HCT116 (cell line): ENCODE results near the gene BNC2. TPM values are rescaled to one million over a fixed set of nuclear protein-coding genes. Genes with fewer than 3 reads are reported as not detected.

Experiments used
- ATAC-seq: fragments of 200-7000 bp; cut with Tn5 transposase; 2 replicates; pipeline ENCODE4 v1.9.1; 2020; ENCODE audit warnings: mild to moderate bottlenecking, moderate library complexity
- BruUV-seq: library from RNA; stranded (reverse); fragments of 400-500 nt; replicated peaks from 2 replicates; lab custom pipeline; 2021; lab: Mats Ljungman, UMichigan
- CTCF ChIA-PET: fragments of 300-600 bp; sonication (Branson Sonifier 250); formaldehyde crosslinking; loops from one replicate; lab custom pipeline; 2021; ENCODE audit warnings: antibody characterized with exemption; lab: Charles Lee
- POLR2A ChIA-PET: fragments of 300-600, 350-600 bp; sonication (Branson Sonifier 250); formaldehyde crosslinking; loops from one replicate; lab custom pipeline; 2021; ENCODE audit warnings: antibody characterized with exemption; lab: Charles Lee
- RAD21 ChIA-PET, 2 experiments: fragments of 300-600 bp; sonication (Branson Sonifier 250); formaldehyde crosslinking; loops; one replicate each; lab custom pipeline; 2023; ENCODE audit warnings: low total read pairs in 2 of 2; ENCODE audit not compliant: uncharacterized antibody in 2 of 2, unreplicated experiment in 2 of 2, low non-redundant PET in 1 of 2; lab: Charles Lee
- DNase-seq: peaks from one replicate; pipeline ENCODE4 v3.0.0-alpha.2; 2010; ENCODE audit warnings: low read depth, low spot score
- H2AFZ ChIP-seq: fragments of 200-600 bp; shearing (Covaris generic), sonication (generic); 2 replicates; pipeline ENCODE4 v1.6.1; 2017; ENCODE audit warnings: low read depth, mixed run types, mixed read lengths, antibody characterized with exemption, low read length; ENCODE audit not compliant: poor library complexity, severe bottlenecking
- H3K27ac ChIP-seq: 2 replicates; pipeline ENCODE4 v1.5.1; 2012; ENCODE audit warnings: low read depth, low read length
- H3K27me3 ChIP-seq: fragments of 200-600 bp; sonication (generic); 2 replicates; pipeline ENCODE4 v1.6.1; 2016; ENCODE audit warnings: mixed run types, low read length, mixed read lengths; ENCODE audit not compliant: insufficient read depth
- H3K36me3 ChIP-seq, 2 experiments: fragments of 200-500 bp in 1 of 2; fragments of 200-600 bp in 1 of 2; sonication (Bioruptor generic) in 1 of 2; sonication (generic) in 1 of 2; 2 replicates each; pipeline versions ENCODE4 v1.5.1 to v1.6.1; 2014 to 2016; ENCODE audit warnings: low read length in 2 of 2, inconsistent platforms in 1 of 2, mixed read lengths in 1 of 2, mixed run types in 1 of 2; ENCODE audit not compliant: insufficient read depth in 2 of 2, control insufficient read depth in 1 of 2
- H3K4me1 ChIP-seq, 2 experiments: fragments of 200-600 bp in 1 of 2; sonication (generic) in 1 of 2; 2 replicates each; pipeline versions ENCODE4 v1.5.1 to v1.6.1; 2012 to 2017; ENCODE audit warnings: low read length in 2 of 2, inconsistent platforms in 1 of 2, mild to moderate bottlenecking in 1 of 2, mixed read lengths in 1 of 2, mixed run types in 1 of 2, moderate library complexity in 1 of 2; ENCODE audit not compliant: insufficient read depth in 2 of 2, control insufficient read depth in 1 of 2
- H3K4me2 ChIP-seq: fragments of 200-600 bp; sonication (generic); 2 replicates; pipeline ENCODE4 v1.6.1; 2017; ENCODE audit warnings: mixed run types, low read length, mixed read lengths
- H3K4me3 ChIP-seq, 2 experiments: fragments of 200-600 bp in 1 of 2; sonication (generic) in 1 of 2; replicated peaks in 1 of 2; 2 replicates each; pipeline ENCODE4 v1.5.1; 2011 to 2016; ENCODE audit warnings: low read length in 2 of 2, control low read depth in 1 of 2, low read depth in 1 of 2, mild to moderate bottlenecking in 1 of 2, mixed read lengths in 1 of 2, mixed run types in 1 of 2
- H3K79me2 ChIP-seq: fragments of 200-600 bp; sonication (generic); 2 replicates; pipeline ENCODE4 v1.6.1; 2017; ENCODE audit warnings: mild to moderate bottlenecking, mixed run types, low read length, moderate library complexity, mixed read lengths; ENCODE audit not compliant: insufficient read depth
- H3K9ac ChIP-seq: fragments of 200-600 bp; sonication (generic); 2 replicates; pipeline ENCODE4 v1.6.1; 2016; ENCODE audit warnings: low read length, mixed read lengths
- H3K9me2 ChIP-seq: fragments of 200-600 bp; sonication (generic), shearing (Covaris generic); 2 replicates; pipeline ENCODE4 v1.6.1; 2017; ENCODE audit warnings: mixed run types, mild to moderate bottlenecking, moderate library complexity; ENCODE audit not compliant: insufficient read depth
- H3K9me3 ChIP-seq, 2 experiments: fragments of 200-500 bp in 1 of 2; fragments of 200-600 bp in 1 of 2; sonication (Bioruptor generic) in 1 of 2; sonication (generic) in 1 of 2; 2 replicates each; pipeline ENCODE4 v1.6.1; 2014 to 2017; ENCODE audit warnings: low read length in 2 of 2, mixed read lengths in 2 of 2, inconsistent platforms in 1 of 2, low read depth in 1 of 2, mild to moderate bottlenecking in 1 of 2, mixed run types in 1 of 2, moderate library complexity in 1 of 2; ENCODE audit not compliant: control insufficient read depth in 1 of 2, insufficient read depth in 1 of 2
- H4K20me1 ChIP-seq: fragments of 200-600 bp; sonication (generic), shearing (Covaris generic); 2 replicates; pipeline ENCODE4 v1.6.1; 2017; ENCODE audit warnings: mixed run types, mild to moderate bottlenecking, moderate library complexity; ENCODE audit not compliant: insufficient read depth
- ATF3 ChIP-seq: IDR thresholded peaks from 2 replicates; pipeline ENCODE4 v1.6.1; 2012
- CEBPB ChIP-seq: IDR thresholded peaks from 2 replicates; pipeline ENCODE4 v1.6.1; 2012; ENCODE audit warnings: low read depth
- ELF1 ChIP-seq: IDR thresholded peaks from 2 replicates; pipeline ENCODE4 v1.6.1; 2012; ENCODE audit warnings: low read depth, borderline replicate concordance
- EZH2 ChIP-seq: fragments of 200-600 bp; sonication (generic); IDR thresholded peaks from 2 replicates; pipeline ENCODE4 v1.6.1; 2017; ENCODE audit warnings: antibody characterized with exemption, mixed run types
- EZH2phosphoT487 ChIP-seq: fragments of 200-600 bp; IDR thresholded peaks from 2 replicates; pipeline ENCODE4 v1.6.1; 2018; ENCODE audit warnings: antibody characterized with exemption, borderline replicate concordance
- FOSL1 ChIP-seq: IDR thresholded peaks from 2 replicates; pipeline ENCODE4 v1.6.1; 2012; ENCODE audit warnings: low read depth
- JUND ChIP-seq: IDR thresholded peaks from 2 replicates; pipeline ENCODE4 v1.6.1; 2012
- POLR2AphosphoS5 ChIP-seq: IDR thresholded peaks from 2 replicates; pipeline ENCODE4 v1.6.1; 2011; ENCODE audit warnings: mild to moderate bottlenecking, low read depth, low read length, moderate library complexity
- RAD21 ChIP-seq: IDR thresholded peaks from 2 replicates; pipeline ENCODE4 v1.6.1; 2012; ENCODE audit warnings: low read depth, mild to moderate bottlenecking
- REST ChIP-seq: IDR thresholded peaks from 2 replicates; pipeline ENCODE4 v1.6.1; 2012; ENCODE audit warnings: low read depth
- SIN3A ChIP-seq: IDR thresholded peaks from 2 replicates; pipeline ENCODE4 v1.6.1; 2012; ENCODE audit warnings: low read depth
- TCF7L2 ChIP-seq: IDR thresholded peaks from 2 replicates; pipeline ENCODE4 v1.7.0; 2011; ENCODE audit warnings: borderline replicate concordance, inconsistent platforms; ENCODE audit not compliant: insufficient read depth, insufficient read length; ENCODE audit errors: extremely low read depth
- YY1 ChIP-seq: IDR thresholded peaks from 2 replicates; pipeline ENCODE4 v1.6.1; 2011; ENCODE audit warnings: low read length, low read depth, moderate library complexity, mild to moderate bottlenecking; ENCODE audit not compliant: insufficient replicate concordance; ENCODE audit errors: extremely low read depth
- ZBTB33 ChIP-seq: IDR thresholded peaks from 2 replicates; pipeline ENCODE4 v1.6.1; 2011; ENCODE audit warnings: mild to moderate bottlenecking, low read length, moderate library complexity; ENCODE audit not compliant: insufficient replicate concordance; ENCODE audit errors: extremely low read depth
- ZFX ChIP-seq: fragments of 450-650 bp; IDR thresholded peaks from 2 replicates; pipeline ENCODE4 v1.6.1; 2017
- ZNF274 ChIP-seq: fragments of 200-500 bp; sonication (Bioruptor generic); IDR thresholded peaks from 2 replicates; pipeline ENCODE4 v1.6.1; 2014; ENCODE audit warnings: mild to moderate bottlenecking, low read depth, low read length, inconsistent platforms
- intact Hi-C: fragments of 100-400 bp; cut with micrococcal nuclease; formaldehyde crosslinking; loops from 2 replicates; pipeline ENCODE4 v1.10.0; 2022
- total RNA-seq: library from RNA; stranded (reverse); gene quantifications from one replicate; pipeline ENCODE4 v1.2.1, GENCODE V29; 2021; ENCODE audit not compliant: unreplicated experiment

BNC2 gene
- total RNA-seq, 1 experiment from 2014 or later = 0.37 TPM

GRCh38 chr9:16593746-16594145, 276.7 kb downstream of the BNC2 start:
- ChIA-PET CTCF (no interaction called here), RAD21 (no interaction called here), POLR2A (no interaction called here)
- intact Hi-C loops = no loop called here
- Histone ChIP-seq H3K4me2 (no peak overlapping the region), H3K4me3 (no peak overlapping the region), H3K27ac (no peak overlapping the region), H3K9me2 (no peaks in the 10 kb centered on the region), H3K79me2 (no peaks in the 10 kb centered on the region), H3K36me3 (no peaks in the 10 kb centered on the region), H3K4me1 (no peaks in the 10 kb centered on the region), H3K9me3 (no peaks in the 10 kb centered on the region; a peak in 1 of 4 replicates), H2AFZ (no peak overlapping the region), H3K9ac (no peak overlapping the region), H4K20me1 (no peaks in the 10 kb centered on the region), H3K27me3 (0 out of 2 replicates have a peak, but pooled peaks cover 6% of the 10 kb centered on the region)
- no TSS peak for BruUV-seq
- TF ChIP-seq CEBPB (no peak), EZH2phosphoT487 (no peak), FOSL1 (no peak), EZH2 (no peak), YY1 (no peak), ZNF274 (no peak)
- ATAC-seq (no peak), DNase-seq (no peak)

GRCh38 chr9:16591092-16591491, 279.4 kb downstream of the BNC2 start:
- Histone ChIP-seq H4K20me1 (no peaks in the 10 kb centered on the region), H3K4me2 (no peak overlapping the region), H3K9ac (no peak overlapping the region), H3K9me3 (no peaks in the 10 kb centered on the region), H3K27me3 (no peaks in the 10 kb centered on the region), H3K36me3 (no peaks in the 10 kb centered on the region), H3K4me1 (no peaks in the 10 kb centered on the region), H3K9me2 (no peaks in the 10 kb centered on the region), H2AFZ (no peak overlapping the region), H3K4me3 (no peak overlapping the region), H3K27ac (no peak overlapping the region), H3K79me2 (no peaks in the 10 kb centered on the region)
- no peak for DNase-seq
- no TSS peak for BruUV-seq
- POLR2A ChIA-PET = no interaction called here
- RAD21 ChIA-PET = no interaction called here
- intact Hi-C loops = no loop called here
- ATAC-seq = no peak
- CTCF ChIA-PET = no interaction called here
- TF ChIP-seq REST (no peak), RAD21 (no peak), TCF7L2 (no peak), JUND (no peak), ELF1 (no peak), ZFX (no peak), SIN3A (no peak), CEBPB (no peak), ZNF274 (no peak), EZH2phosphoT487 (no peak), EZH2 (no peak), ZBTB33 (no peak), FOSL1 (no peak), ATF3 (no peak), POLR2AphosphoS5 (no peak)
